Measurements from ENCODE around the gene LRRC30. TPM values are rescaled to one million over a fixed set of nuclear protein-coding genes. Genes with fewer than 3 reads are reported as not detected.

Gene LRRC30
- total RNA-seq, 2 donors from 2014 or later, result not detected

- H3K9me3 Mint-ChIP-seq, result no peaks in the 10 kb centered on the region
- no peaks in the 10 kb centered on the region for H3K27me3 Mint-ChIP-seq
- no peak overlapping the region for H3K4me3 Mint-ChIP-seq
- ATAC-seq (no peak), DNase-seq (ENCODE audit: low spot score) (no peak)
- no peak overlapping the region for H3K27ac Mint-ChIP-seq
- H3K4me1 Mint-ChIP-seq (ENCODE audit: low read depth in 2 of 2), result no peaks in the 10 kb centered on the region
- no peaks in the 10 kb centered on the region for H3K36me3 Mint-ChIP-seq
These were observed 25.9 kb downstream of the LRRC30 start for GRCh38 chr18:7256618-7257425.

- no peak overlapping the region for H3K4me3 Mint-ChIP-seq
- DNase-seq (ENCODE audit: low spot score) (no peak), ATAC-seq (no peak)
- H3K27me3 Mint-ChIP-seq, result no peaks in the 10 kb centered on the region
- H3K36me3 Mint-ChIP-seq, result no peaks in the 10 kb centered on the region
- no peaks in the 10 kb centered on the region for H3K9me3 Mint-ChIP-seq
- no peak overlapping the region for H3K27ac Mint-ChIP-seq
- no peaks in the 10 kb centered on the region for H3K4me1 Mint-ChIP-seq (ENCODE audit: low read depth in 2 of 2)
These were observed 26.5 kb downstream of the LRRC30 start for GRCh38 chr18:7257426-7257740.

DNA sequence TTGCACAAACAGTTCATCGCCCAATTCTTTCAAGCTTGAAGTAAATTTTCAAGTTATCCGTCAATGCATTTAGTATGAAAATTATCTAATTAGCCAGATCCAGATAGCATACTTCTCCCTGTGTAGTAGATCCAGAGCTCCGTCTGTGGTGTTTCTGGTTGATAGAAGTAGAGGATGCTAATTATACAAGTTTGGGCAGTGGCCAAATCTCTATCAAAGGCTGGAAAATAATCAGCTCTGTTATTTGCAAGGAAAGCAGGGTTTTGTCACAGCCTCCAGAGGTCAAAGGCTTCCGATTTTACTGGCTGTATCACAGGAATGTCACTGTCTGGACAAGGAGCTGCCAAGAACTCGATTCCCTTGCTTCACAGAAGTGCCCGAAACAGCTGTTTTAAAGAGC is 28.6 kb downstream of the LRRC30 start:
- no peak for ATAC-seq
- H3K27me3 Mint-ChIP-seq, result no peaks in the 10 kb centered on the region
- no peak for DNase-seq (ENCODE audit: low spot score)
- H3K4me1 Mint-ChIP-seq (ENCODE audit: low read depth in 2 of 2), result no peaks in the 10 kb centered on the region
- no peak overlapping the region for H3K4me3 Mint-ChIP-seq
- no peaks in the 10 kb centered on the region for H3K9me3 Mint-ChIP-seq
- no peak overlapping the region for H3K27ac Mint-ChIP-seq
- H3K36me3 Mint-ChIP-seq, result no peaks in the 10 kb centered on the region

GRCh38 chr18:7261199-7261598 is 30.3 kb downstream of the LRRC30 start:
- H3K27ac Mint-ChIP-seq, result no peak overlapping the region
- no peaks in the 10 kb centered on the region for H3K36me3 Mint-ChIP-seq
- H3K4me3 Mint-ChIP-seq, result no peak overlapping the region
- no peak for ATAC-seq
- DNase-seq (ENCODE audit: low spot score), result no peak
- no peaks in the 10 kb centered on the region for H3K9me3 Mint-ChIP-seq
- no peaks in the 10 kb centered on the region for H3K27me3 Mint-ChIP-seq
- H3K4me1 Mint-ChIP-seq (ENCODE audit: low read depth in 2 of 2), result no peaks in the 10 kb centered on the region

- no peaks in the 10 kb centered on the region for H3K9me3 Mint-ChIP-seq
- H3K4me1 Mint-ChIP-seq (ENCODE audit: low read depth in 2 of 2), result no peaks in the 10 kb centered on the region
- no peak overlapping the region for H3K27ac Mint-ChIP-seq
- H3K27me3 Mint-ChIP-seq, result no peaks in the 10 kb centered on the region
- no peaks in the 10 kb centered on the region for H3K36me3 Mint-ChIP-seq
- ATAC-seq, result no peak
- H3K4me3 Mint-ChIP-seq, result no peak overlapping the region
- DNase-seq (ENCODE audit: low spot score), result no peak
These were observed 37.1 kb downstream of the LRRC30 start for GRCh38 chr18:7267973-7268372.

GRCh38 chr18:7269942-7270341 is 39.1 kb downstream of the LRRC30 start:
- no peak overlapping the region for H3K27ac Mint-ChIP-seq
- H3K36me3 Mint-ChIP-seq, result no peaks in the 10 kb centered on the region
- no peak for ATAC-seq
- H3K27me3 Mint-ChIP-seq, result no peaks in the 10 kb centered on the region
- H3K4me3 Mint-ChIP-seq, result no peak overlapping the region
- no peaks in the 10 kb centered on the region for H3K4me1 Mint-ChIP-seq (ENCODE audit: low read depth in 2 of 2)
- DNase-seq (ENCODE audit: low spot score), result no peak
- H3K9me3 Mint-ChIP-seq, result no peaks in the 10 kb centered on the region

- DNase-seq (ENCODE audit: low spot score), result no peak
- no peaks in the 10 kb centered on the region for H3K27me3 Mint-ChIP-seq
- no peak overlapping the region for H3K27ac Mint-ChIP-seq
- no peaks in the 10 kb centered on the region for H3K36me3 Mint-ChIP-seq
- no peaks in the 10 kb centered on the region for H3K4me1 Mint-ChIP-seq (ENCODE audit: low read depth in 2 of 2)
- H3K9me3 Mint-ChIP-seq, result no peaks in the 10 kb centered on the region
- ATAC-seq, result no peak
- H3K4me3 Mint-ChIP-seq, result no peak overlapping the region
These were observed 41.6 kb downstream of the LRRC30 start for GRCh38 chr18:7272311-7273049.

GRCh38 chr18:7273301-7273921 is 42.5 kb downstream of the LRRC30 start:
- ATAC-seq, result no peak
- Mint-ChIP-seq H3K27me3 (no peaks in the 10 kb centered on the region), H3K36me3 (no peaks in the 10 kb centered on the region), H3K9me3 (no peaks in the 10 kb centered on the region), H3K4me1 (ENCODE audit: low read depth in 2 of 2) (no peaks in the 10 kb centered on the region), H3K4me3 (no peak overlapping the region), H3K27ac (no peak overlapping the region)
- DNase-seq (ENCODE audit: low spot score), result no peak

GRCh38 chr18:7281579-7281978 is 50.7 kb downstream of the LRRC30 start:
- Mint-ChIP-seq H3K4me3 (no peak overlapping the region), H3K36me3 (no peaks in the 10 kb centered on the region), H3K27ac (no peak overlapping the region), H3K27me3 (no peaks in the 10 kb centered on the region), H3K4me1 (ENCODE audit: low read depth in 2 of 2) (no peaks in the 10 kb centered on the region), H3K9me3 (no peaks in the 10 kb centered on the region)
- no peak for ATAC-seq
- DNase-seq (ENCODE audit: low spot score), result no peak

Other genes starting within 250 kb of the LRRC30 start
- not detected for gene LAMA1, start 113.3 kb upstream of the LRRC30 start, total RNA-seq